AG04449 (cell line): ENCODE results near the gene SLC8B1.

Experiments
- CTCF ChIA-PET: fragments of 350-600 bp; formaldehyde crosslinking; extraction: SDS; loops from one replicate; lab custom pipeline; 2021; ENCODE audit warnings: antibody characterized with exemption; lab: Yijun Ruan, JAX
- POLR2A ChIA-PET: fragments of 400-600, 350-600 bp; formaldehyde crosslinking; extraction: SDS; loops from one replicate; lab custom pipeline; 2020; ENCODE audit warnings: antibody characterized with exemption, inconsistent platforms; lab: Yijun Ruan, JAX
- DNase-seq: peaks from one replicate; pipeline ENCODE4 v3.0.0-alpha.2; 2010; ENCODE audit warnings: low read depth, low spot score
- H3K4me3 ChIP-seq: 2 replicates; pipeline ENCODE4 v1.5.1; 2011; ENCODE audit warnings: low read depth, mild to moderate bottlenecking, control low read depth, low read length
- TF ChIP-seq, protein P1 (sequence below): IDR thresholded peaks from one replicate; pipeline ENCODE4 v1.5.1; 2011; ENCODE audit warnings: mild to moderate bottlenecking, moderate library complexity, low read length, control low read depth, inconsistent platforms; ENCODE audit not compliant: insufficient read depth; ENCODE audit errors: missing control alignments

The SLC8B1 gene

DNA sequence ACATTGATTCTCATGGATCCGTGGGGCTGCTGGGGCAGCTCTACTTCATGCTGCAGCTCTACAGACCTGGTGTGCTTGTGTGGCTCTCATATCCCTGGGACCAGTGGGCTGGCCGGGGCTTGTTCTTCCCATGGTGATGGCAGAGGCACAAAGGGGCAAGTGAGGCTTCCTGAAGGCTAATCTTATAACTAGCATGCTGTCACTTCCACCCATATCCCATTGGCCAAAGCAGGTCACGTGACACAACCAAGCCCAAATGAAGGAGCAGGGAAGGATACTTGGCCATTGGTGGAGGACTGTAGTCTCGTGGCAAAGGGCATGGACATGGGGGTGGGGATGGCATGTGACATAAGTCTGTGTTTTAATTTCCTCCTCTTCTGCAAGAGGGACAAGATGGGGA, 33.4 kb upstream of the SLC8B1 start:
- ChIA-PET POLR2A (no interaction called here), CTCF (no interaction called here)
- no peak overlapping the region for H3K4me3 ChIP-seq
- DNase-seq: no peak
- TF ChIP-seq, protein P1, sequence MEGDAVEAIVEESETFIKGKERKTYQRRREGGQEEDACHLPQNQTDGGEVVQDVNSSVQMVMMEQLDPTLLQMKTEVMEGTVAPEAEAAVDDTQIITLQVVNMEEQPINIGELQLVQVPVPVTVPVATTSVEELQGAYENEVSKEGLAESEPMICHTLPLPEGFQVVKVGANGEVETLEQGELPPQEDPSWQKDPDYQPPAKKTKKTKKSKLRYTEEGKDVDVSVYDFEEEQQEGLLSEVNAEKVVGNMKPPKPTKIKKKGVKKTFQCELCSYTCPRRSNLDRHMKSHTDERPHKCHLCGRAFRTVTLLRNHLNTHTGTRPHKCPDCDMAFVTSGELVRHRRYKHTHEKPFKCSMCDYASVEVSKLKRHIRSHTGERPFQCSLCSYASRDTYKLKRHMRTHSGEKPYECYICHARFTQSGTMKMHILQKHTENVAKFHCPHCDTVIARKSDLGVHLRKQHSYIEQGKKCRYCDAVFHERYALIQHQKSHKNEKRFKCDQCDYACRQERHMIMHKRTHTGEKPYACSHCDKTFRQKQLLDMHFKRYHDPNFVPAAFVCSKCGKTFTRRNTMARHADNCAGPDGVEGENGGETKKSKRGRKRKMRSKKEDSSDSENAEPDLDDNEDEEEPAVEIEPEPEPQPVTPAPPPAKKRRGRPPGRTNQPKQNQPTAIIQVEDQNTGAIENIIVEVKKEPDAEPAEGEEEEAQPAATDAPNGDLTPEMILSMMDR: no peak

DNA sequence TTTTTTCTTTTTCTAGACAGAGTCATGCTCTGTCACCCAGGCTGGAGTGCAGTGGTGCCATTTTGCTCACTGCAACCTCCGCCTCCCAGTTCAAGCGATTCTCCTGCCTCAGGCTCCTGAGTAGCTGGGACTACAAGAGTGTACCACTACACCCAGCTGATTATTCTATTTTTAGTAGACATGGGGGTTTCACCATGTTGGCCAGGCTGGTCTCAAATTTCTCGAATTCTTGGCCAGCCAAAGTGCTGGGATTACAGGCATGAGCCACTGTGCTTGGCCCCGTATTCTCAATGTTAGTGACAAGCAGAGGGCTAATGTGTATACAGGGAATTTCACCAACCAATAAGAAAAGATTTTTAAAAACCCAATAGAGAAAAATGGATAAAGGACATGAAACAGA, 31.9 kb upstream of the SLC8B1 start:
- CTCF ChIA-PET: interaction anchor here (1.6 kb wide), 1 partner anchor 58 kb away, joined by 10 read pairs; no protein-coding TSS in a partner anchor
- POLR2A ChIA-PET: no interaction called here
- TF ChIP-seq, protein P1: no peak
- H3K4me3 ChIP-seq: no peak overlapping the region
- DNase-seq: no peak

DNA sequence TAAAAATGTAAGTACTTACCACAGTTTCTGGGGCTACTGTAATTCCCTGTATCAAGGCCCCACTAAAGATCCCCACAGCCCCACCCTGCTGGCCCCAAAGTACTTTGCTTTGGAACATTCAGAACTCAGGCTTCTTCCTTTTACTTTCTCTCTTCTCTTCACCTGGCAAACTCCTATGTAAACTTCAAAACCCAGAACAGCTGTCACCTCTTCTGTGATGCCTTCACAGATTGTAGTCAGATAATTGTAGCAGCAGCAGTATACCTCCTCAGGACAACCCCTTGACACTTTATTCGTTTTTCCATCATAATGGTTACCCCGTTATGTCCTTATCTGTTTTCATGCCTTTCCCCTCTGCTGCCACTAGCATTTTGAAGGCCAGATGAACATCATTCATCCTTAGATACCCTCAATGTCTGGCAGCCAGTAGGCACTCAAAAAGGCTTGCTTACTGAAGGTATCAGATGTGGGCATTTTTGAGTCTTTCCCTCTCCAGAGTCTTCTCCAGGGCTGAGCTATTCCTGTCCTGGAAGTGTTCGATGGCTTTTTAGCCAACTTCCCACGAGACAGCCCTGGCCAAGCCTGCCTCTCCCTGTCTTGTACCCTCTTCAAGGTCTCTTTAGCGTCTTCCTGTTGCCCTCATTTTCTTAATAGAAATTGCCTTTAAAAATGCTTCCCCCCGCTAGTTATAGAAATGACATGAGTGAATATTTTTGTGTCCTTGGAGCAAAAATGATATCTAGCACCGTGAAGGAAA, 30.9 kb upstream of the SLC8B1 start:
- no peak overlapping the region for H3K4me3 ChIP-seq
- ChIA-PET POLR2A (no interaction called here), CTCF (no interaction called here)
- TF ChIP-seq, protein P1: no peak
- DNase-seq: no peak

DNA sequence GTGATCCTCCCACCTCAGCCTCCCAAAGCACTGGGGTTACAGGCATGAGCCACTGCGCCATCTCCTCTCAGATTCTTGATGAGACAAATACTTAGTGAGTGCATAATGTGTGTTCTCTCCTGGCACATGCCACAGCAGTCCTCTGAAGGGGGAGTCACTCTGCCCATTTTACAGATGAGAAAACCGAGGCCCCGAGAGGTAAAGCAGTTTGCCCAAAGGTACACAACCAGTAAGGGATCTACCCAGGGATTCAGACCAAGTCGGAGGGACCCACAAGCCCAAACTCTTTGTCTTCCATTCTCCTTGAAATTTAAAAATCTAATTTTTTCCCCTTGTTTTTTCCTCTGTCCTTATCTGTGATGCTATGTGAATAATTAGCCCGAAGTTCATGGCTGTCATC, 29.8 kb upstream of the SLC8B1 start:
- POLR2A ChIA-PET: no interaction called here
- no peak overlapping the region for H3K4me3 ChIP-seq
- DNase-seq: no peak
- CTCF ChIA-PET: no interaction called here
- TF ChIP-seq, protein P1: no peak

DNA sequence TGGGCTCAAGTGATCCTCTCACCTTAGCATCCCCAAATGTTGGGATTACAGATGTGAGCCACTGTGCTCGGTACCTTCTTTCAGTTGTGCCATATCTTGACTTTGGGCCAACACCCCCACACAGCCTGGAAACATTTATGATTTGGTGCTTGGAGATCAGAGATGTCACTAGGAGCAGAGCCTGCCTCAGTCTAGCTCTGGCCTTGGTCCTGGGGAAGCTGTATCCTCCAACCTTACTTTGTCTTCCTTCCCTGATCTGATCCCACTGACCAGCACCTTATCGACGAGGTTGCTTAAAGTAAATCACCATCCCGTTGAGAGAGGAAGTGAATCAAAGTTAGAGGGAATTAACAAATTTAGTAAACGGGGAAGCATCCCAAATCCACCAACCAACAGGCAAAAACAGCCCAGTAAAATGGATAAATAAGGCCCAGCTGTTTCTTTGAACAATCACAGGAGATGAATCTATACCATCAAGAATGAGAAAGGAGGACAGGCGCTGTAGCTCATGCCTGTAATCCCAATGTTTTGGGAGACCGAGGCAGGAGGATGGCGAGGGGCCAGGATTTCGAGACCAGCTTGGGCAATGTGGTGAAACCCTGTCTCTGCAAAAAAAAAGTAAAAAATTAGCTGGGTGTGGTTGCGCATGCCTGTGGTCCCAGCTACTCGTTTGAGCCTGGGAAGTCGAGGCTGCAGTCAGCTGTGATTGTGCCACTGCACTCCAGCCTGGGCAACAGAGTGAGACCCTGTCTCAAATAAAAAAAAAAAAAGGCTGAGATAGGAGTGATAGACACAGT, 26.9 kb upstream of the SLC8B1 start:
- no peak for DNase-seq
- ChIA-PET POLR2A (interaction anchor here (1.1 kb wide), 1 partner anchor 60 kb away, joined by 3 read pairs; the partner anchor contains the start of gene SDSL), CTCF (interaction anchor here (0.8 to 1.2 kb wide), 2 partner anchors 49 to 50 kb away, joined by 3 to 5 read pairs; no protein-coding TSS in a partner anchor)
- TF ChIP-seq, protein P1: no peak
- no peak overlapping the region for H3K4me3 ChIP-seq
